HepG2 (cell line): ENCODE data around the gene DCAF8. TPM values are rescaled to one million over a fixed set of nuclear protein-coding genes. Genes with fewer than 3 reads are reported as not detected.

ENCODE experiments used
- ATAC-seq: fragments of 200-7000 bp; cut with Tn5 transposase; 3 replicates; pipeline ENCODE4 v1.9.1; 2020; ENCODE audit warnings: mild to moderate bottlenecking, moderate library complexity
- BruUV-seq: library from RNA; stranded (reverse); fragments of 400-500 nt; replicated peaks from 2 replicates; lab custom pipeline; 2021; lab: Mats Ljungman, UMichigan
- CTCF ChIA-PET: fragments of 300-600 bp; formaldehyde crosslinking; extraction: SDS; loops from one replicate; lab custom pipeline; 2021; ENCODE audit warnings: low total read pairs, inconsistent platforms, low intra/inter-chr PET ratio; lab: Yijun Ruan, JAX
- POLR2A ChIA-PET: fragments of 350-600 bp; sonication (Branson Sonifier 250); formaldehyde crosslinking; loops from one replicate; lab custom pipeline; 2020; ENCODE audit warnings: antibody characterized with exemption, inconsistent platforms; lab: Yijun Ruan, JAX
- DNase-seq: peaks from one replicate; pipeline ENCODE4 v3.0.0-alpha.2; 2015; ENCODE audit warnings: low spot score
- FAIRE-seq: peaks from 3 replicates; lab custom pipeline; 2011; peaks lifted over from hg19 to GRCh38; lab: Jason Lieb, UNC
- H2AFZ ChIP-seq: one replicate; pipeline ENCODE4 v1.6.1; 2011; ENCODE audit warnings: low read length, inconsistent platforms
- H3K27ac ChIP-seq: fragments of 300-600 bp; 3 replicates; pipeline ENCODE4 v1.8.0; 2011; ENCODE audit warnings: mixed run types, mild to moderate bottlenecking, mixed read lengths, low read length, inconsistent platforms; ENCODE audit not compliant: insufficient read depth; ENCODE audit errors: extremely low read length
- H3K27me3 ChIP-seq, 2 experiments: fragments of 200-600 bp in 1 of 2; 2 replicates in 1 of 2; 3 replicates in 1 of 2; pipeline versions ENCODE4 v1.6.0 to v1.8.0; 2011; ENCODE audit warnings: low read length in 2 of 2, mild to moderate bottlenecking in 2 of 2, moderate library complexity in 2 of 2, inconsistent platforms in 1 of 2; ENCODE audit not compliant: insufficient read depth in 2 of 2, control insufficient read depth in 1 of 2
- H3K36me3 ChIP-seq, 2 experiments: fragments of 200-600 bp in 1 of 2; replicated peaks in 1 of 2; 2 replicates in 1 of 2; 3 replicates in 1 of 2; pipeline versions ENCODE4 v1.5.1 to v1.8.0; 2011; ENCODE audit warnings: low read length in 2 of 2, inconsistent platforms in 1 of 2; ENCODE audit not compliant: insufficient read depth in 2 of 2, control insufficient read depth in 1 of 2
- H3K4me1 ChIP-seq: 2 replicates; pipeline ENCODE4 v1.5.1; 2012; ENCODE audit warnings: low read length, inconsistent platforms; ENCODE audit not compliant: insufficient read depth
- H3K4me2 ChIP-seq: 2 replicates; pipeline ENCODE4 v1.6.0; 2011; ENCODE audit warnings: low read depth, low read length, inconsistent platforms
- H3K4me3 ChIP-seq, 3 experiments: fragments of 200-600 bp in 1 of 3; sonication (generic), shearing (Covaris generic) in 1 of 3; replicated peaks in 1 of 3; 2 replicates each; pipeline ENCODE4 v1.5.1; 2011 to 2016; ENCODE audit warnings: low read length in 3 of 3, inconsistent platforms in 2 of 3, low read depth in 2 of 3, mild to moderate bottlenecking in 2 of 3, control low read depth in 1 of 3, mixed read lengths in 1 of 3; ENCODE audit not compliant: insufficient read depth in 1 of 3
- H3K79me2 ChIP-seq: one replicate; pipeline ENCODE4 v1.6.1; 2011; ENCODE audit warnings: low read length, inconsistent platforms; ENCODE audit not compliant: insufficient read depth
- H3K9ac ChIP-seq: 2 replicates; pipeline ENCODE4 v1.6.0; 2011; ENCODE audit warnings: mild to moderate bottlenecking, low read depth, low read length, inconsistent platforms; ENCODE audit not compliant: insufficient read depth
- H3K9me3 ChIP-seq: 2 replicates; pipeline ENCODE4 v1.5.1; 2012; ENCODE audit warnings: mild to moderate bottlenecking, low read length
- H4K20me1 ChIP-seq: 2 replicates; pipeline ENCODE4 v1.6.0; 2011; ENCODE audit warnings: inconsistent platforms, mild to moderate bottlenecking, low read length, moderate library complexity; ENCODE audit not compliant: insufficient read depth
- GLMP ChIP-seq: sonication (generic); formaldehyde crosslinking; IDR thresholded peaks from 2 replicates; pipeline ENCODE4 v1.9.0; 2021; ENCODE audit warnings: missing genetic modification reagents, mild to moderate bottlenecking, borderline replicate concordance
- HDAC1 ChIP-seq: sonication (generic); formaldehyde crosslinking; IDR thresholded peaks from 2 replicates; pipeline ENCODE4 v1.5.1; 2020; ENCODE audit warnings: mild to moderate bottlenecking, missing genetic modification reagents
- KIAA2018 ChIP-seq: sonication (generic); formaldehyde crosslinking; IDR thresholded peaks from 2 replicates; pipeline ENCODE4 v1.5.0; 2020; ENCODE audit warnings: mild to moderate bottlenecking, missing genetic modification reagents, borderline replicate concordance
- MBD4 ChIP-seq: IDR thresholded peaks from 2 replicates; pipeline ENCODE4 v1.6.1; 2012; ENCODE audit warnings: low read length, inconsistent platforms, borderline replicate concordance
- MEIS1 ChIP-seq: sonication (generic); formaldehyde crosslinking; IDR thresholded peaks from 2 replicates; pipeline ENCODE4 v1.9.0; 2021; ENCODE audit warnings: mild to moderate bottlenecking, missing genetic modification reagents, moderate library complexity, borderline replicate concordance
- NRL ChIP-seq: sonication (generic); formaldehyde crosslinking; IDR thresholded peaks from 2 replicates; pipeline ENCODE4 v1.5.0; 2020; ENCODE audit warnings: missing genetic modification reagents, mild to moderate bottlenecking, moderate library complexity, borderline replicate concordance
- SALL1 ChIP-seq: sonication (generic); formaldehyde crosslinking; IDR thresholded peaks from 2 replicates; pipeline ENCODE4 v1.8.0; 2022; ENCODE audit warnings: mild to moderate bottlenecking, missing genetic modification reagents
- SMYD3 ChIP-seq: sonication (generic); formaldehyde crosslinking; IDR thresholded peaks from 2 replicates; pipeline ENCODE4 v1.8.1; 2023; ENCODE audit warnings: mild to moderate bottlenecking, missing genetic modification reagents
- SUZ12 ChIP-seq: fragments of 150-350 bp; IDR thresholded peaks from 2 replicates; pipeline ENCODE4 v1.6.1; 2014; ENCODE audit warnings: low read depth, low read length
- YY1 ChIP-seq: IDR thresholded peaks from 2 replicates; pipeline ENCODE4 v1.6.1; 2011; ENCODE audit warnings: low read length, low read depth, moderate library complexity, mild to moderate bottlenecking; ENCODE audit not compliant: insufficient read depth, insufficient replicate concordance
- ZNF224 ChIP-seq: sonication (generic); formaldehyde crosslinking; IDR thresholded peaks from 2 replicates; pipeline ENCODE4 v1.5.0; 2020; ENCODE audit warnings: mild to moderate bottlenecking, missing genetic modification reagents
- ZNF724P ChIP-seq: sonication (generic); formaldehyde crosslinking; IDR thresholded peaks from 2 replicates; pipeline ENCODE4 v1.8.0; 2022; ENCODE audit warnings: missing genetic modification reagents, borderline replicate concordance
- ZNF83 ChIP-seq: sonication (generic); formaldehyde crosslinking; IDR thresholded peaks from 2 replicates; pipeline ENCODE4 v1.4.0; 2020; ENCODE audit warnings: missing genetic modification reagents, mild to moderate bottlenecking, borderline replicate concordance
- WGBS: methylation state at CpG from one replicate; pipeline ENCODE4 v1.1.6; 2017; ENCODE audit warnings: low lambda C conversion rate; 5-methylcytosine and 5-hydroxymethylcytosine counted together
- in situ Hi-C: cut with HindIII; loops from 2 replicates; pipeline ENCODE4 v1.10.0; 2017; ENCODE audit warnings: low pct_unique_long_range_greater_than_20kb; ENCODE audit not compliant: extremely low pct_ligation_motif_present
- intact Hi-C: fragments of 100-400 bp; cut with micrococcal nuclease; formaldehyde crosslinking; loops from one replicate; pipeline ENCODE4 v1.10.0; 2022; ENCODE audit not compliant: unreplicated experiment
- polyA plus RNA-seq, 8 experiments: library from polyadenylated mRNA; depleted of rRNA in 3 of 8; stranded (reverse) in 7 of 8; unstranded in 1 of 8; fragments of >200 nt; fragmentation: Illumina TruSeq in 4 of 8; extraction: Trizol in 4 of 8; gene quantifications; 2 replicates each; pipeline versions ENCODE4 v1.2.1 to v1.2.3, GENCODE V29; 2011 to 2016; ENCODE audit warnings: low read depth in 4 of 8, missing spikeins in 1 of 8, mixed read lengths in 1 of 8; ENCODE audit not compliant: insufficient read depth in 1 of 8
- total RNA-seq, 5 experiments: library from RNA; depleted of rRNA; stranded (reverse); fragments of >200 nt; fragmentation: Illumina TruSeq; extraction: Trizol; gene quantifications; 2 replicates each; pipeline ENCODE4 v1.2.3, GENCODE V29; 2016; ENCODE audit warnings: low read depth in 1 of 5
- TF ChIP-seq, protein P1 (sequence below): sonication (generic); formaldehyde crosslinking; IDR thresholded peaks from 2 replicates; pipeline ENCODE4 v1.5.0; 2020; ENCODE audit warnings: mild to moderate bottlenecking, missing genetic modification reagents

Gene DCAF8
- total and polyA plus RNA-seq, 2 of the 13 experiments (the other 11 are each of a cell fraction or from before 2014, with no cell fraction given), result 73.4 to 79.8 TPM

DNA sequence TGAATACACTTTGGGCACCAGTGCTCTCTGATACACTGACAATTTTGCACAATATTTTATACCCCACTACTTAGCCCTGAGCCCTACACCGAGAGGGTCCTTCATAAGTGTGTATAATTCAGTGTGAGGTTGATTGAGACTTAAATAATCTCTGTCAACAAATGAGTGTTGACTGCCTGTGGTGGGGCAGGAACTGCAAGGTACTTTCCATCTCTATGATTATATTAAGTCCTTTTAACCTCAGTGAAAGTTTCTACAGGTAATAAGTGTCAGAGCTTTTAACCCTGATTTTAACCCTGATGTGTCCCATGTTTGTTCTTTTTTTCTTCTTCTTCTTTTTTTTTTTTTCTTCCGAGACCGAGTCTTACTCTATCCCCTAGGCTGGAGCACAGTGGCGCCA lies 66.2 kb downstream of the DCAF8 start:
- no peaks in the 10 kb centered on the region for H3K79me2 ChIP-seq
- no peak overlapping the region for H3K4me3 ChIP-seq
- ChIA-PET POLR2A (no interaction called here), CTCF (no interaction called here)
- H3K4me1 ChIP-seq, result peaks cover 34% of the 10 kb centered on the region
- no TSS peak for BruUV-seq
- no peak for FAIRE-seq
- WGBS, result 64% methylated on average over 3 of the region's 4 CpGs
- H3K36me3 ChIP-seq, result no peaks in the 10 kb centered on the region
- H3K4me2 ChIP-seq, result no peak overlapping the region
- intact Hi-C loops, result loop anchor here (10.0 kb wide), 1 partner anchor 179 kb away; no protein-coding TSS in a partner anchor
- no peaks in the 10 kb centered on the region for H3K9me3 ChIP-seq
- no peak overlapping the region for H2AFZ ChIP-seq
- H3K27me3 ChIP-seq, result peaks cover 2 to 18% of the 10 kb centered on the region in 2 experiments; a peak in 4 of 5 replicates
- no peaks in the 10 kb centered on the region for H4K20me1 ChIP-seq
- no peak for DNase-seq
- H3K9ac ChIP-seq, result no peak overlapping the region
- H3K27ac ChIP-seq, result no peak overlapping the region
- in situ Hi-C loops, result no loop called here
- no peak for ATAC-seq
- TF ChIP-seq ZNF224, result no peak
- no peak for TF ChIP-seq KIAA2018
- TF ChIP-seq GLMP, result no peak
- TF ChIP-seq NRL (CRISPR knock-in tag), result no peak
- no peak for TF ChIP-seq YY1
- no peak for TF ChIP-seq MEIS1 (CRISPR knock-in tag)
- TF ChIP-seq ZNF724P, result no peak
- no peak for TF ChIP-seq ZNF83
- TF ChIP-seq HDAC1 (CRISPR knock-in tag), result no peak
- no peak for TF ChIP-seq SUZ12
- TF ChIP-seq, protein P1, sequence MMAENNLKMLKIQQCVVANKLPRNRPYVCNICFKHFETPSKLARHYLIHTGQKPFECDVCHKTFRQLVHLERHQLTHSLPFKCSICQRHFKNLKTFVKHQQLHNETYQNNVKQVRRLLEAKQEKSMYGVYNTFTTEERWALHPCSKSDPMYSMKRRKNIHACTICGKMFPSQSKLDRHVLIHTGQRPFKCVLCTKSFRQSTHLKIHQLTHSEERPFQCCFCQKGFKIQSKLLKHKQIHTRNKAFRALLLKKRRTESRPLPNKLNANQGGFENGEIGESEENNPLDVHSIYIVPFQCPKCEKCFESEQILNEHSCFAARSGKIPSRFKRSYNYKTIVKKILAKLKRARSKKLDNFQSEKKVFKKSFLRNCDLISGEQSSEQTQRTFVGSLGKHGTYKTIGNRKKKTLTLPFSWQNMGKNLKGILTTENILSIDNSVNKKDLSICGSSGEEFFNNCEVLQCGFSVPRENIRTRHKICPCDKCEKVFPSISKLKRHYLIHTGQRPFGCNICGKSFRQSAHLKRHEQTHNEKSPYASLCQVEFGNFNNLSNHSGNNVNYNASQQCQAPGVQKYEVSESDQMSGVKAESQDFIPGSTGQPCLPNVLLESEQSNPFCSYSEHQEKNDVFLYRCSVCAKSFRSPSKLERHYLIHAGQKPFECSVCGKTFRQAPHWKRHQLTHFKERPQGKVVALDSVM (CRISPR knock-in tag), result no peak
- TF ChIP-seq MBD4, result no peak
- TF ChIP-seq SALL1 (CRISPR knock-in tag), result no peak
- TF ChIP-seq SMYD3 (CRISPR knock-in tag), result no peak
